SK-N-SH (cell line): Measurements from ENCODE around the gene SP2. TPM values are rescaled to one million over a fixed set of nuclear protein-coding genes. Genes with fewer than 3 reads are reported as not detected.

Experiments used
- CTCF ChIA-PET: fragments of 300-600, 350-600 bp; formaldehyde crosslinking; extraction: SDS; loops from one replicate; lab custom pipeline; 2021; lab: Yijun Ruan, JAX
- POLR2A ChIA-PET: fragments of 350-600 bp; sonication (Branson Sonifier 250); formaldehyde crosslinking; extraction: SDS; loops from one replicate; lab custom pipeline; 2020; ENCODE audit warnings: antibody characterized with exemption, inconsistent platforms; lab: Yijun Ruan, JAX
- DNase-seq: peaks from one replicate; pipeline ENCODE4 v3.0.0; 2012
- H2AFZ ChIP-seq: fragments of 200-600 bp; sonication (generic); 2 replicates; pipeline ENCODE4 v1.8.1; 2016; ENCODE audit warnings: antibody characterized with exemption, mild to moderate bottlenecking, low read depth
- H3F3A ChIP-seq: fragments of 200-600 bp; sonication (generic); replicated peaks from 2 replicates; pipeline ENCODE3; 2016; ENCODE audit warnings: antibody characterized with exemption, mild to moderate bottlenecking; ENCODE audit not compliant: insufficient read depth
- H3K27ac ChIP-seq, 2 experiments: fragments of 200-500 bp in 1 of 2; fragments of 200-600 bp in 1 of 2; sonication (Bioruptor generic) in 1 of 2; sonication (generic), shearing (Covaris generic) in 1 of 2; 2 replicates each; pipeline versions ENCODE4 v1.5.1 to v1.6.1; 2014 to 2016; ENCODE audit warnings: low read depth in 2 of 2, inconsistent platforms in 1 of 2, low read length in 1 of 2, mild to moderate bottlenecking in 1 of 2, mixed read lengths in 1 of 2
- H3K27me3 ChIP-seq: fragments of 200-600 bp; sonication (generic), shearing (Covaris generic); 2 replicates; pipeline ENCODE4 v1.6.1; 2016; ENCODE audit warnings: mixed run types; ENCODE audit not compliant: insufficient read depth
- H3K36me3 ChIP-seq, 2 experiments: fragments of 200-500 bp in 1 of 2; fragments of 200-600 bp in 1 of 2; sonication (Bioruptor generic) in 1 of 2; sonication (generic) in 1 of 2; replicated peaks in 1 of 2; 2 replicates each; pipeline versions ENCODE3 to v1.5.1; 2014 to 2016; ENCODE audit warnings: low read length in 1 of 2, mild to moderate bottlenecking in 1 of 2; ENCODE audit not compliant: insufficient read depth in 2 of 2, control insufficient read depth in 1 of 2
- H3K4me1 ChIP-seq, 2 experiments: fragments of 200-500 bp in 1 of 2; fragments of 200-600 bp in 1 of 2; sonication (Bioruptor generic) in 1 of 2; sonication (generic), shearing (Covaris generic) in 1 of 2; 2 replicates each; pipeline versions ENCODE4 v1.5.1 to v1.6.1; 2014 to 2016; ENCODE audit warnings: low read depth in 1 of 2, low read length in 1 of 2, mixed run types in 1 of 2; ENCODE audit not compliant: insufficient read depth in 2 of 2, control insufficient read depth in 1 of 2
- H3K4me2 ChIP-seq: fragments of 200-600 bp; sonication (generic), shearing (Covaris generic); 2 replicates; pipeline ENCODE4 v1.6.1; 2017; ENCODE audit warnings: mixed run types
- H3K4me3 ChIP-seq, 2 experiments: fragments of 200-500 bp in 1 of 2; fragments of 200-600 bp in 1 of 2; sonication (Bioruptor generic) in 1 of 2; sonication (generic), shearing (Covaris generic) in 1 of 2; 2 replicates each; pipeline versions ENCODE4 v1.5.1 to v1.8.1; 2014 to 2016; ENCODE audit warnings: low read depth in 2 of 2, inconsistent platforms in 1 of 2, low read length in 1 of 2, mild to moderate bottlenecking in 1 of 2, mixed read lengths in 1 of 2, moderate library complexity in 1 of 2
- H3K79me2 ChIP-seq: fragments of 200-600 bp; sonication (generic); 2 replicates; pipeline ENCODE4 v1.8.1; 2017; ENCODE audit warnings: mild to moderate bottlenecking; ENCODE audit not compliant: insufficient read depth
- H3K9ac ChIP-seq: fragments of 200-600 bp; sonication (generic); 2 replicates; pipeline ENCODE4 v1.6.1; 2017; ENCODE audit warnings: mixed run types
- H3K9me2 ChIP-seq: fragments of 200-600 bp; sonication (generic); 2 replicates; pipeline ENCODE4 v1.6.1; 2017; ENCODE audit warnings: mixed run types
- H3K9me3 ChIP-seq: fragments of 200-600 bp; sonication (generic); 2 replicates; pipeline ENCODE4 v1.6.1; 2017; ENCODE audit warnings: mixed run types, mild to moderate bottlenecking, moderate library complexity
- H4K20me1 ChIP-seq: fragments of 200-600 bp; sonication (generic); 2 replicates; pipeline ENCODE4 v1.6.1; 2017; ENCODE audit warnings: mild to moderate bottlenecking, mixed run types; ENCODE audit not compliant: insufficient read depth
- ELF1 ChIP-seq: IDR thresholded peaks from 2 replicates; pipeline ENCODE4 v1.4.0; 2012
- FOXJ3 ChIP-seq: sonication (generic); formaldehyde crosslinking; IDR thresholded peaks from 2 replicates; pipeline ENCODE4 v1.5.1; 2020; ENCODE audit warnings: mild to moderate bottlenecking, missing genetic modification reagents
- FOXM1 ChIP-seq: IDR thresholded peaks from 2 replicates; pipeline ENCODE4 v1.4.0; 2012; ENCODE audit warnings: low read depth, mild to moderate bottlenecking
- JUND ChIP-seq: IDR thresholded peaks from 2 replicates; pipeline ENCODE4 v1.4.0; 2012
- POLR2AphosphoS5 ChIP-seq: IDR thresholded peaks from 2 replicates; pipeline ENCODE4 v1.6.1; 2012; ENCODE audit warnings: low read depth, low read length
- RCOR1 ChIP-seq: fragments of 150-350 bp; IDR thresholded peaks from 2 replicates; pipeline ENCODE4 v1.6.1; 2017; ENCODE audit warnings: antibody characterized with exemption, low read length
- SIN3A ChIP-seq: IDR thresholded peaks from 2 replicates; pipeline ENCODE4 v1.6.1; 2012; ENCODE audit warnings: low read depth, mild to moderate bottlenecking, low read length, moderate library complexity, borderline replicate concordance
- TCF12 ChIP-seq: IDR thresholded peaks from 2 replicates; pipeline ENCODE4 v1.4.0; 2012
- WGBS: methylation state at CpG from one replicate; pipeline ENCODE4 v1.1.6; 2017; ENCODE audit warnings: low lambda C conversion rate; 5-methylcytosine and 5-hydroxymethylcytosine counted together
- polyA plus RNA-seq, 3 experiments: library from polyadenylated mRNA; depleted of rRNA; stranded (reverse); fragments of >200 nt; gene quantifications; 2 replicates each; pipeline ENCODE4 v1.2.3, GENCODE V29; 2012
- TF ChIP-seq, protein P1 (sequence below): fragments of 200-600 bp; sonication (generic); IDR thresholded peaks from 2 replicates; pipeline ENCODE4 v1.6.1; 2017; ENCODE audit warnings: antibody characterized with exemption, mild to moderate bottlenecking, moderate library complexity
- TF ChIP-seq, protein P2 (sequence below): fragments of 150-350 bp; IDR thresholded peaks from 2 replicates; pipeline ENCODE4 v1.6.1; 2016; ENCODE audit warnings: mild to moderate bottlenecking, low read depth, low read length
- TF ChIP-seq, protein P3 (sequence below): IDR thresholded peaks from 2 replicates; pipeline ENCODE4 v1.4.0; 2012; ENCODE audit warnings: low read depth

The SP2 gene
- polyA plus RNA-seq, 1 of the 3 experiments (the other 2 are of a cell fraction): 16.7 TPM

DNA sequence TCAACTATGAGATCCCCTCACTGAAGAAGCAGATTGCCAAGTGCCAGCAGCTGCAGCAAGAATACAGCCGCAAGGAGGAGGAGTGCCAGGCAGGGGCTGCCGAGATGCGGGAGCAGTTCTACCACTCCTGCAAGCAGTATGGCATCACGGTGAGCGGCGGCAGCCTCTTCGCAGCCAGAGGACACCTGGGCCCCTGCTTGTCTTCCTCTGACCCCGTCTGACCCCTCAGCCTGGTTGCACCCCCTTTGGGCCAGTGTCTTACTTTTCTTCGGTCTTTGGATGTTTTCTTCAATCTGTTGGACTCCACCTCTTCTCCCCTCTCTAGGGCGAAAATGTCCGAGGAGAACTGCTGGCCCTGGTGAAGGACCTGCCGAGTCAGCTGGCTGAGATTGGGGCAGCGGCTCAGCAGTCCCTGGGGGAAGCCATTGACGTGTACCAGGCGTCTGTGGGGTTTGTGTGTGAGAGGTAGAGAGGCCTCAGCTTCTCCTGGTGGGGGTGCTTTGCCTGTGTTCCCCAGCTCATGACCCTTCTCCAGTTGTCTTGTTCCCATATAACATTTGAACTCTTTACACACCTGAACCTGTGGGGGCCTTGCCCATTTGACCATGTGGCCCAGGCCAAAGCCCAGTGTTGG lies 79.3 kb downstream of the SP2 start:
- Histone ChIP-seq H3F3A (no peaks in the 10 kb centered on the region), H3K36me3 (peaks cover 47 to 63% of the 10 kb centered on the region in 2 experiments), H2AFZ (no peak overlapping the region), H3K27me3 (no peaks in the 10 kb centered on the region), H3K4me3 (no peak overlapping the region), H3K9ac (no peak overlapping the region), H3K79me2 (peaks cover 23% of the 10 kb centered on the region), H3K9me3 (no peaks in the 10 kb centered on the region), H3K9me2 (no peaks in the 10 kb centered on the region), H3K4me1 (peaks cover 14 to 36% of the 10 kb centered on the region in 2 experiments; a peak in 3 of 4 replicates), H3K27ac (no peak overlapping the region), H3K4me2 (no peak overlapping the region), H4K20me1 (no peaks in the 10 kb centered on the region)
- 90% methylated on average over 15 of the region's 15 CpGs for WGBS
- TF ChIP-seq RCOR1: no peak
- TF ChIP-seq, protein P1, sequence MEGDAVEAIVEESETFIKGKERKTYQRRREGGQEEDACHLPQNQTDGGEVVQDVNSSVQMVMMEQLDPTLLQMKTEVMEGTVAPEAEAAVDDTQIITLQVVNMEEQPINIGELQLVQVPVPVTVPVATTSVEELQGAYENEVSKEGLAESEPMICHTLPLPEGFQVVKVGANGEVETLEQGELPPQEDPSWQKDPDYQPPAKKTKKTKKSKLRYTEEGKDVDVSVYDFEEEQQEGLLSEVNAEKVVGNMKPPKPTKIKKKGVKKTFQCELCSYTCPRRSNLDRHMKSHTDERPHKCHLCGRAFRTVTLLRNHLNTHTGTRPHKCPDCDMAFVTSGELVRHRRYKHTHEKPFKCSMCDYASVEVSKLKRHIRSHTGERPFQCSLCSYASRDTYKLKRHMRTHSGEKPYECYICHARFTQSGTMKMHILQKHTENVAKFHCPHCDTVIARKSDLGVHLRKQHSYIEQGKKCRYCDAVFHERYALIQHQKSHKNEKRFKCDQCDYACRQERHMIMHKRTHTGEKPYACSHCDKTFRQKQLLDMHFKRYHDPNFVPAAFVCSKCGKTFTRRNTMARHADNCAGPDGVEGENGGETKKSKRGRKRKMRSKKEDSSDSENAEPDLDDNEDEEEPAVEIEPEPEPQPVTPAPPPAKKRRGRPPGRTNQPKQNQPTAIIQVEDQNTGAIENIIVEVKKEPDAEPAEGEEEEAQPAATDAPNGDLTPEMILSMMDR: no peak
- no peak for TF ChIP-seq ELF1
- TF ChIP-seq FOXJ3 (CRISPR knock-in tag): no peak
- no peak for TF ChIP-seq SIN3A
- TF ChIP-seq, protein P2, sequence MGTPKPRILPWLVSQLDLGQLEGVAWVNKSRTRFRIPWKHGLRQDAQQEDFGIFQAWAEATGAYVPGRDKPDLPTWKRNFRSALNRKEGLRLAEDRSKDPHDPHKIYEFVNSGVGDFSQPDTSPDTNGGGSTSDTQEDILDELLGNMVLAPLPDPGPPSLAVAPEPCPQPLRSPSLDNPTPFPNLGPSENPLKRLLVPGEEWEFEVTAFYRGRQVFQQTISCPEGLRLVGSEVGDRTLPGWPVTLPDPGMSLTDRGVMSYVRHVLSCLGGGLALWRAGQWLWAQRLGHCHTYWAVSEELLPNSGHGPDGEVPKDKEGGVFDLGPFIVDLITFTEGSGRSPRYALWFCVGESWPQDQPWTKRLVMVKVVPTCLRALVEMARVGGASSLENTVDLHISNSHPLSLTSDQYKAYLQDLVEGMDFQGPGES: no peak
- TF ChIP-seq, protein P3, sequence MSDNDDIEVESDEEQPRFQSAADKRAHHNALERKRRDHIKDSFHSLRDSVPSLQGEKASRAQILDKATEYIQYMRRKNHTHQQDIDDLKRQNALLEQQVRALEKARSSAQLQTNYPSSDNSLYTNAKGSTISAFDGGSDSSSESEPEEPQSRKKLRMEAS: no peak
- TF ChIP-seq JUND: no peak
- POLR2A ChIA-PET: interaction anchor here (1.8 kb wide), 1 partner anchor 43 kb away, joined by 11 read pairs; no protein-coding TSS in a partner anchor
- no peak for DNase-seq
- CTCF ChIA-PET: interaction anchor here (1.1 to 41.8 kb wide), 4 partner anchors 24 to 41 kb away, joined by 3 to 1752 read pairs (median 610); partner anchors contain the start of genes PNPO and PRR15L

DNA sequence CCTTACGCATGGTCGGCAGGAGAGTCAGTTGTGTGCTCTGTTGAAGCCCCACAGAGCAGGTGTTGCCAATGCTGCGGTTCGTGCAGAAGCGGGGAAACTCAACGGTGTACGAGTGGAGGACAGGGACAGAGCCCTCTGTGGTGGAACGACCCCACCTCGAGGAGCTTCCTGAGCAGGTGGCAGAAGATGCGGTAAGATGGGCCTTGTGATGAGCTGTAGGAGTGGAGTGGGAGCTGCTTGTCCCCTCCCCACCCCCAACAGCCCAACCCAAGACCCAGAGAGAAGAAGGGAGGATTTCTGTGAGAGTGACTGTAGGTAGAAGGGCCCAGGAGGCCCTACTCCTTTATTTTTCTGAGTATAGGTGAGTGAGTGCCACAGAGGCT lies 79.8 kb downstream of the SP2 start:
- Histone ChIP-seq H2AFZ (no peak overlapping the region), H3K4me3 (no peak overlapping the region), H3K9ac (no peak overlapping the region), H3F3A (no peaks in the 10 kb centered on the region), H3K79me2 (peaks cover 23% of the 10 kb centered on the region), H3K9me3 (no peaks in the 10 kb centered on the region), H3K27ac (no peak overlapping the region), H3K36me3 (peaks cover 52 to 67% of the 10 kb centered on the region in 2 experiments), H3K27me3 (no peaks in the 10 kb centered on the region), H4K20me1 (no peaks in the 10 kb centered on the region), H3K9me2 (no peaks in the 10 kb centered on the region), H3K4me2 (no peak overlapping the region), H3K4me1 (peaks cover 12 to 38% of the 10 kb centered on the region in 2 experiments; a peak in 3 of 4 replicates)
- 92% methylated on average over 10 of the region's 10 CpGs for WGBS
- CTCF ChIA-PET: interaction anchor here (0.5 to 41.8 kb wide), 7 partner anchors 11 to 173 kb away, joined by 3 to 1752 read pairs (median 3); partner anchors contain the start of genes PNPO, PRR15L and SCRN2
- DNase-seq: no peak
- POLR2A ChIA-PET: interaction anchor here (0.8 to 1.8 kb wide), 4 partner anchors 38 to 80 kb away, joined by 3 to 11 read pairs (median 4); partner anchors contain the start of gene SP2
- TF ChIP-seq POLR2AphosphoS5 (no peak), FOXM1 (no peak), ELF1 (no peak), TCF12 (no peak)
